WTC11 (cell line): ENCODE measurements around the gene U2AF1.
"Not testable (repeated sequence)": the region's sequence is repeated elsewhere in the genome, so short reads cannot be mapped to it uniquely, and the experiment has no call there.

ENCODE experiments used
- ATF2 ChIP-seq: sonication (generic); formaldehyde crosslinking; IDR thresholded peaks from 2 replicates; pipeline ENCODE4 v1.8.1; 2022; ENCODE audit warnings: low read depth, missing genetic modification reagents, borderline replicate concordance
- CTCF ChIP-seq: fragments of 200-600 bp; IDR thresholded peaks from 2 replicates; pipeline ENCODE4 v1.8.0; 2022; ENCODE audit warnings: antibody characterized with exemption
- GABPB1 ChIP-seq: sonication (generic); formaldehyde crosslinking; IDR thresholded peaks from 2 replicates; pipeline ENCODE4 v1.8.1; 2023; ENCODE audit warnings: mild to moderate bottlenecking, missing genetic modification reagents
- RELA ChIP-seq: sonication (generic); formaldehyde crosslinking; IDR thresholded peaks from 2 replicates; pipeline ENCODE4 v1.8.1; 2022; ENCODE audit warnings: missing genetic modification reagents, mild to moderate bottlenecking, borderline replicate concordance
- SP1 ChIP-seq: sonication (generic); formaldehyde crosslinking; conservative IDR thresholded peaks from 2 replicates; pipeline ENCODE4 v1.8.1; 2022; ENCODE audit warnings: missing genetic modification reagents
- TP53 ChIP-seq: sonication (generic); formaldehyde crosslinking; IDR thresholded peaks from 2 replicates; pipeline ENCODE4 v1.8.1; 2023; ENCODE audit warnings: mild to moderate bottlenecking, missing genetic modification reagents
- USF2 ChIP-seq: sonication (generic); formaldehyde crosslinking; IDR thresholded peaks from 2 replicates; pipeline ENCODE4 v1.8.1; 2023; ENCODE audit warnings: mild to moderate bottlenecking, missing genetic modification reagents, moderate library complexity

DNA sequence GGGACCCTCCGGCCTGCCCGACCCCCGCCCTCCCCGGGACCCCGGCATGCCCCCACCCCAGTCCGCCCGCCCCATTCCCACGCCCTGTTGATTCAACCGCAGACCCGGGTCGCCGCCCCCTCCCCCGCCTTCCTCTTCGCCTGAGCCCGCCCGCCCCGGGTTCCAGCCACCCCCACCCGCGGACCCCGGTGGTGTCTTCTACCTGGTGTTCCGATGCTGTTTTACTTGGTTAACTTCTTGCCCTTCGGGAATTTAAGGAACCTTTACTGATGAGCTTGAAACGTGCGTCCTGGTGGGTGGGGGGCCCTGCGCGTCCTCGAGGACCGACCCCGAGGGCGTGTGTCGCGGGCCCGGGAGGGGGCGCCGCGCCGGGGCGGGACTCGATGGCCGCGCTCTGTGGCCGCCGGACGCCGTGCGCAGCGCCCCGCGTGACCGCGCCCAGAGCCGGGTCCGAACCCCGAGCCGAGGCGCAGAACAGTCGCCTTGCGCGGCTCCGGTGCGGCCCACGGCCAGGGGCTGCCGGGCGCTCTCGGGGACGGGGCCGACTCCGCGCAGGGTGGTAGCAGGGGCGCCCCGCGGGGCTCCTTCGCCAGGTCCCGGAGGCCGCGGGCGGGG lies 31.2 kb downstream of the U2AF1 start:
- TF ChIP-seq ATF2 (CRISPR knock-in tag); GABPB1 (CRISPR knock-in tag); RELA (CRISPR knock-in tag); CTCF; TP53 (CRISPR knock-in tag); SP1 (CRISPR knock-in tag); USF2: not testable (repeated sequence)
